Left renal cortex interstitium (tissue), 4 donors: Measurements from ENCODE around the gene SLK. TPM values are rescaled to one million over a fixed set of nuclear protein-coding genes. Genes with fewer than 3 reads are reported as not detected.

Source experiments
- DNase-seq, 4 donors: peaks; one replicate each; pipeline ENCODE4 v3.0.0-alpha.2; 2013; ENCODE audit warnings: low read depth in 4 of 4, low spot score in 2 of 4, missing footprints in 1 of 4
- polyA plus RNA-seq, 4 donors: library from polyadenylated mRNA; unstranded; fragments of 120-200 nt; gene quantifications; one replicate each; pipeline ENCODE4 v1.2.1, GENCODE V29; 2013; ENCODE audit not compliant: insufficient read length in 4 of 4

Gene SLK
- polyA plus RNA-seq, 4 donors, result 56.6 to 69.0 (median 62.6) TPM

GRCh38 chr10:103985726-103986125 lies 18.8 kb downstream of the SLK start:
- DNase-seq, result no peak

- DNase-seq, result no peak
Observed at GRCh38 chr10:103986360-103986759, 19.4 kb downstream of the SLK start.

- DNase-seq, result no peak
Observed at GRCh38 chr10:103990121-103990520, 23.2 kb downstream of the SLK start.

GRCh38 chr10:103990531-103990930 lies 23.6 kb downstream of the SLK start:
- no peak for DNase-seq

- no peak for DNase-seq
Observed at GRCh38 chr10:103991393-103992128, 24.6 kb downstream of the SLK start.

GRCh38 chr10:103995134-103995533 lies 28.2 kb downstream of the SLK start:
- DNase-seq, result no peak

GRCh38 chr10:103998805-103999204 lies 31.9 kb downstream of the SLK start:
- no peak for DNase-seq

- no peak for DNase-seq
Observed at GRCh38 chr10:104002911-104003310, 36.0 kb downstream of the SLK start.

- no peak for DNase-seq
Observed at GRCh38 chr10:104005172-104005863, 38.4 kb downstream of the SLK start.

- no peak for DNase-seq
Observed at GRCh38 chr10:104011904-104012303, 45.0 kb downstream of the SLK start.

- DNase-seq, result no peak
Observed at GRCh38 chr10:104013489-104013888, 46.5 kb downstream of the SLK start.

GRCh38 chr10:104014176-104014575 lies 47.2 kb downstream of the SLK start:
- DNase-seq, result no peak

GRCh38 chr10:104016661-104017060 lies 49.7 kb downstream of the SLK start:
- DNase-seq, result no peak

GRCh38 chr10:104018471-104018870 lies 51.5 kb downstream of the SLK start:
- DNase-seq, result no peak

- no peak for DNase-seq
Observed at GRCh38 chr10:104020020-104020419, 53.1 kb downstream of the SLK start.

GRCh38 chr10:104021246-104021645 lies 54.3 kb downstream of the SLK start:
- DNase-seq, result no peak

- DNase-seq, result no peak
Observed at GRCh38 chr10:104022026-104022425, 55.1 kb downstream of the SLK start.

- DNase-seq, result no peak
Observed at GRCh38 chr10:104025524-104025923, 58.6 kb downstream of the SLK start.

GRCh38 chr10:104026762-104027161 lies 59.8 kb downstream of the SLK start:
- peak in 2 of 4 donors; percentile 16 to 17 for DNase-seq

- DNase-seq, result no peak
Observed at GRCh38 chr10:104028146-104028545, 61.2 kb downstream of the SLK start.

- no peak for DNase-seq
Observed at GRCh38 chr10:104028823-104029520, 62.0 kb downstream of the SLK start.

GRCh38 chr10:104029521-104029860 lies 62.6 kb downstream of the SLK start:
- DNase-seq, result no peak
